GM23248 (cell line): Measurements from ENCODE around the gene THUMPD3. TPM values are rescaled to one million over a fixed set of nuclear protein-coding genes. Genes with fewer than 3 reads are reported as not detected.

ENCODE experiments used
- DNase-seq: peaks from one replicate; pipeline ENCODE4 v3.0.0-alpha.2; 2015
- H2AFZ ChIP-seq: fragments of 200-600 bp; sonication (generic); 2 replicates; pipeline ENCODE4 v1.6.1; 2016; ENCODE audit warnings: antibody characterized with exemption
- H3F3A ChIP-seq: fragments of 200-600 bp; sonication (generic); 2 replicates; pipeline ENCODE4 v1.6.1; 2016; ENCODE audit warnings: mild to moderate bottlenecking, antibody characterized with exemption, mixed run types; ENCODE audit not compliant: insufficient read depth
- H3K27ac ChIP-seq: fragments of 200-600 bp; sonication (generic); 2 replicates; pipeline ENCODE4 v1.5.1; 2016; ENCODE audit warnings: mild to moderate bottlenecking
- H3K27me3 ChIP-seq: fragments of 200-600 bp; sonication (generic); replicated peaks from 2 replicates; pipeline ENCODE4 v1.6.1; 2016; ENCODE audit warnings: mild to moderate bottlenecking; ENCODE audit not compliant: insufficient read depth
- H3K36me3 ChIP-seq: fragments of 200-600 bp; sonication (generic); 2 replicates; pipeline ENCODE4 v1.6.1; 2016; ENCODE audit warnings: low read depth, mild to moderate bottlenecking
- H3K4me1 ChIP-seq: fragments of 200-600 bp; sonication (generic); 2 replicates; pipeline ENCODE4 v1.6.1; 2016; ENCODE audit warnings: mild to moderate bottlenecking; ENCODE audit not compliant: insufficient read depth
- H3K4me2 ChIP-seq: fragments of 200-600 bp; sonication (generic); one replicate; pipeline ENCODE4 v1.6.1; 2016; ENCODE audit warnings: mild to moderate bottlenecking; ENCODE audit not compliant: unreplicated experiment
- H3K4me3 ChIP-seq: fragments of 200-600 bp; sonication (generic); 2 replicates; pipeline ENCODE4 v1.5.1; 2016; ENCODE audit warnings: mild to moderate bottlenecking
- H3K79me2 ChIP-seq: fragments of 200-600 bp; sonication (generic); 2 replicates; pipeline ENCODE4 v1.6.1; 2016; ENCODE audit warnings: mild to moderate bottlenecking; ENCODE audit not compliant: insufficient read depth
- H3K9ac ChIP-seq: fragments of 200-600 bp; sonication (generic); 2 replicates; pipeline ENCODE4 v1.6.1; 2016; ENCODE audit warnings: mild to moderate bottlenecking
- H3K9me2 ChIP-seq: fragments of 200-600 bp; sonication (generic); 2 replicates; pipeline ENCODE4 v1.6.1; 2016; ENCODE audit warnings: mixed run types, mild to moderate bottlenecking, moderate library complexity; ENCODE audit not compliant: insufficient read depth
- H3K9me3 ChIP-seq: fragments of 200-600 bp; sonication (generic); one replicate; pipeline ENCODE4 v1.6.1; 2017; ENCODE audit warnings: low read depth
- H4K20me1 ChIP-seq: fragments of 200-600 bp; sonication (generic); 2 replicates; pipeline ENCODE4 v1.6.0; 2016; ENCODE audit not compliant: insufficient read depth
- EZH2 ChIP-seq: fragments of 200-600 bp; sonication (generic); IDR thresholded peaks from 2 replicates; pipeline ENCODE4 v1.6.1; 2018; ENCODE audit warnings: antibody characterized with exemption, mild to moderate bottlenecking; ENCODE audit not compliant: insufficient read depth, poor library complexity, severe bottlenecking
- EZH2phosphoT487 ChIP-seq: fragments of 200-600 bp; sonication (generic); IDR thresholded peaks from 2 replicates; pipeline ENCODE4 v1.6.1; 2018; ENCODE audit warnings: antibody characterized with exemption, moderate library complexity, mild to moderate bottlenecking, low read depth; ENCODE audit not compliant: insufficient read depth
- WGBS, 2 experiments: methylation state at CpG; one replicate each; pipeline ENCODE4 v1.1.6; 2015 to 2017; ENCODE audit warnings: low lambda C conversion rate in 2 of 2, low coverage in 1 of 2; ENCODE audit errors: missing lambda C conversion rate in 2 of 2; 5-methylcytosine and 5-hydroxymethylcytosine counted together
- in situ Hi-C: fragments of 300-500 bp; cut with MboI; formaldehyde crosslinking; loops from 2 replicates; pipeline ENCODE4 v1.15.0; 2020
- polyA plus RNA-seq: library from polyadenylated mRNA; unstranded; fragments of >200 nt; fragmentation: Nextera tagmentation; extraction: Ambion mirVana; gene quantifications from 2 replicates; pipeline ENCODE4 v1.2.1, GENCODE V29; 2016
- total RNA-seq: library from RNA; depleted of rRNA; stranded (reverse); fragments of >200 nt; shearing (Covaris generic); gene quantifications from 2 replicates; pipeline ENCODE4 v1.2.3, GENCODE V29; 2014; rRNA removed

THUMPD3 gene, protein sequence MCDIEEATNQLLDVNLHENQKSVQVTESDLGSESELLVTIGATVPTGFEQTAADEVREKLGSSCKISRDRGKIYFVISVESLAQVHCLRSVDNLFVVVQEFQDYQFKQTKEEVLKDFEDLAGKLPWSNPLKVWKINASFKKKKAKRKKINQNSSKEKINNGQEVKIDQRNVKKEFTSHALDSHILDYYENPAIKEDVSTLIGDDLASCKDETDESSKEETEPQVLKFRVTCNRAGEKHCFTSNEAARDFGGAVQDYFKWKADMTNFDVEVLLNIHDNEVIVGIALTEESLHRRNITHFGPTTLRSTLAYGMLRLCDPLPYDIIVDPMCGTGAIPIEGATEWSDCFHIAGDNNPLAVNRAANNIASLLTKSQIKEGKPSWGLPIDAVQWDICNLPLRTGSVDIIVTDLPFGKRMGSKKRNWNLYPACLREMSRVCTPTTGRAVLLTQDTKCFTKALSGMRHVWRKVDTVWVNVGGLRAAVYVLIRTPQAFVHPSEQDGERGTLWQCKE
- total RNA-seq (38.9 and 41.7 TPM in 2 replicates), polyA plus RNA-seq (27.9 and 28.5 TPM in 2 replicates)

DNA sequence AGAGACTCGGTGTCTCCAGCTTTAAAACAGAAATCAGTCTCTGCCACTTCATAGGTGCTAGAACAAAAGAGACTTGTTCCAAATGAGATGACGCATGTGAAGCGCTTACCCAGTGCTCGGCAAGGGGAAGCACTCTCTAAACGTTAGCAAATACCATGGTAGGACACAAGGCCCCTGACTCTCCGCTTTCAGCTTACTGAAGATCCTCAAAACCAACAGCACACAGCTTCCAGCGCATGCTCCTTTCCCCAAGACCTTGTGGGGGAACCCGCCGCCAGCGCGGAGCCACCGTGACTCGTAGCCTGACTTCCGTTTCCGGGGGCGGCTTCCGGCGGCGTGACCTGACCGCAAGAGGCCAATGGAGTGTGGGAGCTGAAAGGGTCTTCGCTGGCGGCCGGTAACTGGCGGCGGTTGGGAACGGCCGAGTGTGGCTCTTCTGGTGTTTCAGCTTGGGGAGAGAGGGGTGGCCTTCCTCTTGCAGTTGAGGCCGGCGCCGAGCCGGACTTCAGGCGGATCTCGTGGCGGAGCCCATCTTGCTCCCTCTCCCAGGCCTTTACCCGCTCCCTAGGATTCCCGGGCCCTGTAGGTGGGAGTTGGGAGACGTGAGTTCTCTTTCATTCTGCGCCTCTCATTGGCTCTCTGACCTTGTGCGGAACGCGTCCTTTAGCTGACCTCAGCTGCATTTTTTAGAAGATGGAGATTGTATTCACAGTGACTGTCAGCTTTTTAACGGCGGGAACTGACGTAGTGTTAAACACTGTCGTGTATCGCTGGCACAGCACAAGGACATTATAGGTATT is at the start of gene THUMPD3:
Gene THUMPD3 (plus strand): TSS at position 324 of the 800 bp plus-strand sequence. CDS start 2,015 bp downstream, outside the sequence.
- Histone ChIP-seq H3K36me3 (peaks cover 29% of the 10 kb centered on the region), H3K9ac (peak within 1 kb of the TSS; percentile 93), H3K4me1 (peaks cover 4% of the 10 kb centered on the region; the same call in 1 of the 2 replicates), H4K20me1 (no peaks in the 10 kb centered on the region), H3K4me3 (peak within 1 kb of the TSS; percentile 78), H3F3A (no peaks in the 10 kb centered on the region), H2AFZ (peak within 1 kb of the TSS; percentile 86), H3K4me2 (peak within 1 kb of the TSS; percentile 95), H3K79me2 (peaks cover 35% of the 10 kb centered on the region), H3K27me3 (no peaks in the 10 kb centered on the region), H3K9me3 (no peaks in the 10 kb centered on the region), H3K27ac (peak within 1 kb of the TSS; percentile 97), H3K9me2 (no peaks in the 10 kb centered on the region)
- 1% methylated on average over 46 of the region's 46 CpGs for WGBS, 2 experiments
- DNase-seq, result peak; percentile 96
- TF ChIP-seq EZH2 (no peak), EZH2phosphoT487 (no peak)
- in situ Hi-C loops, result loop anchor here (25.0 kb wide), 1 partner anchor 299 kb away; no protein-coding TSS in a partner anchor

DNA sequence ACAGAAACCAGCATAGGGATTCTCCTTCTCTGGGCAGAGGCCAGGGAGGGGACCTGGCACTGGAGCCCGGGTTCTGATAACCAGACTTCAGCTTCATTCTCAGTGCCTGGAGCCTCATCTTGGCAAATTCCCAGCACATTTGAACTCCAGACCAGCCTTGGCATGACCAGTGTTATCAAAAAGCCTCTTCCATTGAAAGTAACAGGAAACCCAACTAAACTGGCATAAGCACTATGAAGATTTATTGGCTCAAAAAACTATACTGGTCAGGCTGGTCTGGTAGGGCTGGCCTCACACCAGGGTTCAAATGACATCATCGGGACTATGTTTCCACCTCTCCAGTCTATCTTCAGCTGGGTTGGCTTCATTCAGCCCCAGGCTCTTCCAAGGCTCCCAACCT is 48.1 kb upstream of the THUMPD3 start:
- TF ChIP-seq EZH2, result no peak
- Histone ChIP-seq H3K36me3 (no peaks in the 10 kb centered on the region), H3F3A (peaks cover 16% of the 10 kb centered on the region), H3K9ac (no peak overlapping the region), H4K20me1 (no peaks in the 10 kb centered on the region), H3K27ac (no peak overlapping the region), H2AFZ (no peak overlapping the region), H3K27me3 (no peaks in the 10 kb centered on the region), H3K4me2 (no peak overlapping the region), H3K4me3 (no peak overlapping the region), H3K79me2 (no peaks in the 10 kb centered on the region), H3K9me2 (no peaks in the 10 kb centered on the region), H3K9me3 (no peaks in the 10 kb centered on the region), H3K4me1 (peaks cover 14% of the 10 kb centered on the region)
- WGBS, 2 experiments, result 63% methylated on average over 2 of the region's 2 CpGs
- in situ Hi-C loops, result loop anchor here (25.0 kb wide), 1 partner anchor 552 kb away; the partner anchor contains the start of gene OXTR
- DNase-seq, result no peak

DNA sequence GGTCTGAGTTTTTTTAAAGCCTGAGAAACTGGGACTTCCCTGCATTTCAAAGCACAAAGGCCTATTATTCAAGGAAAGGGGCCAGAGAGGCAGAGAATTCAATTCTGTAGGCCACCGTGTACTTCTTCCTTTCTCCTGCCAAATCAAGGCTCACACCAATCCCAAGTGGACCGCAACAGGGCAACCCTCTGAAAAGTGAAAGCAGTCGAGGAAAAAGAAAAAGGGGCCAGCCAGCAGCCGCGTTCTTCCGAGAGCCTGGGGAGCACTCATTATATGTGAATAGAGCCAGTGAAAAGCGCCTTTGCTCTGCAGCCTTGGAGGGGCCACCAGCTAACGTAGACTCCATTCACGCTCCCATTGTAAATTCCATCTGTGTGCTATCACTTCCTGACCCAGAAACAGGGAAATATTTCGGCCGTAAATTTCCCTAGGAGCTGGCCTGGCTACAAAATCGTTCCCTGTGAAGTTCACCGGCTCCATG is 45.9 kb upstream of the THUMPD3 start:
- H3K27me3 ChIP-seq, result no peaks in the 10 kb centered on the region
- DNase-seq, result peak; percentile 76
- TF ChIP-seq EZH2phosphoT487, result no peak
- no peak for TF ChIP-seq EZH2
- no peaks in the 10 kb centered on the region for H3K79me2 ChIP-seq
- peaks cover 14% of the 10 kb centered on the region for H3K4me1 ChIP-seq
- H4K20me1 ChIP-seq, result no peaks in the 10 kb centered on the region
- H3K9me2 ChIP-seq, result no peaks in the 10 kb centered on the region
- H3K36me3 ChIP-seq, result no peaks in the 10 kb centered on the region
- in situ Hi-C loops, result loop anchor here (25.0 kb wide), 1 partner anchor 555 kb away; the partner anchor contains the start of gene OXTR
- peak overlapping the region; percentile 68 for H3K4me3 ChIP-seq
- H3F3A ChIP-seq, result peaks cover 16% of the 10 kb centered on the region
- no peaks in the 10 kb centered on the region for H3K9me3 ChIP-seq
- peak overlapping the region; percentile 67 for H3K9ac ChIP-seq
- H2AFZ ChIP-seq, result peak overlapping the region; percentile 94
- H3K27ac ChIP-seq, result peak overlapping the region; percentile 74
- H3K4me2 ChIP-seq, result peak overlapping the region; percentile 92
- WGBS, 2 experiments, result 2 to 3% methylated on average over 13 of the region's 13 CpGs

DNA sequence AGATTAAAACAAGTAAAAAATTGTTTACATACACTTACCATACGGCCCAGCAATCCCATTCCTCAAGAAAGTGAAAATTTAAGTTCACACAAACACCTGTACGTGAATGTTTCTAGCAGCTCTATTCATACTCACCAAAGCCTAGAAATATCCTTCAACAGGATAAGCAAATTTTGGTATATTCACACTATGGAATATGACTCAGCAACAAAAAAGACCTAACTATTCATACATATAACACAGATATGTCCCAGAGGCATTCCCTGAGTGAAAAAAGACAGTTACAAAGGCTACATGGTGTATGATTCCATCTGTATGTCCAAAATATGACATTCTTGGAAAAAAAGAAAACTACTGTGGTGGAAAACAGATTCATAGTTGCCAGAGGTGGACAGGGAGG is 40.1 kb upstream of the THUMPD3 start:
- TF ChIP-seq EZH2 (no peak), EZH2phosphoT487 (no peak)
- H3K4me3 ChIP-seq, result no peak overlapping the region
- H3K4me1 ChIP-seq, result peaks cover 1% of the 10 kb centered on the region
- no peak for DNase-seq
- H3K9me3 ChIP-seq, result peaks cover 3% of the 10 kb centered on the region
- WGBS, 2 experiments, result 90 to 95% methylated on average over 2 of the region's 2 CpGs
- H3K79me2 ChIP-seq, result no peaks in the 10 kb centered on the region
- in situ Hi-C loops, result loop anchor here (25.0 kb wide), 1 partner anchor 560 kb away; the partner anchor contains the start of gene OXTR
- no peak overlapping the region for H3K9ac ChIP-seq
- H4K20me1 ChIP-seq, result no peaks in the 10 kb centered on the region
- no peaks in the 10 kb centered on the region for H3K36me3 ChIP-seq
- H3K27ac ChIP-seq, result no peak overlapping the region
- H3K27me3 ChIP-seq, result no peaks in the 10 kb centered on the region
- H3F3A ChIP-seq, result peaks cover 3% of the 10 kb centered on the region
- H3K4me2 ChIP-seq, result no peak overlapping the region
- no peak overlapping the region for H2AFZ ChIP-seq
- H3K9me2 ChIP-seq, result no peaks in the 10 kb centered on the region
